Testis (tissue), 2 donors: Measurements from ENCODE around the gene ZNF879.

Experiments
- POLR2A ChIP-seq: fragments of 450-650 bp; IDR thresholded peaks from one replicate; pipeline ENCODE4 v1.6.1; 2017; ENCODE audit warnings: antibody characterized with exemption, mild to moderate bottlenecking, moderate library complexity
- TF ChIP-seq, protein P1 (sequence below), 3 experiments: fragments of 450-650 bp in 2 of 3; fragments of 200-600 bp in 1 of 3; sonication (generic) in 1 of 3; IDR thresholded peaks; one replicate each; pipeline ENCODE4 v1.5.1; 2016 to 2019; ENCODE audit warnings: antibody characterized with exemption in 3 of 3, mild to moderate bottlenecking in 2 of 3, moderate library complexity in 1 of 3

GRCh38 chr5:179055841-179056240 lies 32.2 kb downstream of the ZNF879 start:
- TF ChIP-seq, protein P1, sequence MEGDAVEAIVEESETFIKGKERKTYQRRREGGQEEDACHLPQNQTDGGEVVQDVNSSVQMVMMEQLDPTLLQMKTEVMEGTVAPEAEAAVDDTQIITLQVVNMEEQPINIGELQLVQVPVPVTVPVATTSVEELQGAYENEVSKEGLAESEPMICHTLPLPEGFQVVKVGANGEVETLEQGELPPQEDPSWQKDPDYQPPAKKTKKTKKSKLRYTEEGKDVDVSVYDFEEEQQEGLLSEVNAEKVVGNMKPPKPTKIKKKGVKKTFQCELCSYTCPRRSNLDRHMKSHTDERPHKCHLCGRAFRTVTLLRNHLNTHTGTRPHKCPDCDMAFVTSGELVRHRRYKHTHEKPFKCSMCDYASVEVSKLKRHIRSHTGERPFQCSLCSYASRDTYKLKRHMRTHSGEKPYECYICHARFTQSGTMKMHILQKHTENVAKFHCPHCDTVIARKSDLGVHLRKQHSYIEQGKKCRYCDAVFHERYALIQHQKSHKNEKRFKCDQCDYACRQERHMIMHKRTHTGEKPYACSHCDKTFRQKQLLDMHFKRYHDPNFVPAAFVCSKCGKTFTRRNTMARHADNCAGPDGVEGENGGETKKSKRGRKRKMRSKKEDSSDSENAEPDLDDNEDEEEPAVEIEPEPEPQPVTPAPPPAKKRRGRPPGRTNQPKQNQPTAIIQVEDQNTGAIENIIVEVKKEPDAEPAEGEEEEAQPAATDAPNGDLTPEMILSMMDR (IDR thresholded peaks at IDR 0.05): no peak
- no peak for TF ChIP-seq POLR2A
